ENCODE results near the gene SLC22A12. TPM values are rescaled to one million over a fixed set of nuclear protein-coding genes. Genes with fewer than 3 reads are reported as not detected.

Gene SLC22A12
- total RNA-seq = not detected

DNA sequence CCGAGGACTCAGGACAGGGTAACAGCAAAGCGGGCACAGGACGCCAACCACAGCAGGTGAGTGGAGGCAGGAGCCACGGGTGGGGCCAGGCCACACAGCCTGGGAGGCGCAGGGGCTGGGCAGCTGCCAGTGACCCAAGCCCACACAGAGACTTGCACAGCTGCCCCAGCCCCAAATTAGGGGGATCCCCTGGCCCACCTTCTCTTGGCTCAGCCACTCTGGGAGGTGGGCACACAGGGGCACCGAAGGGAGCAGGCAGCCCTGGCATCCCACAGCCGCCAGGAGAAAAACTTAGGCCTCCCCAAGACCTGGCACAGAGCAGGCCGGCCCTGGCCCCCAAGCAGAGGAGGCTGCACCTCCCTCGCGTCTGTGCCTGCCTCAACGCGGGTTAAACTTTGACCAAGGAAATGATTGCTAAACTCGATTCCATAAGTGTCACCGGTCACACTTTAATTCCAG, at the start of gene SLC22A12:
SLC22A12 (plus strand) TSS at position 458 of the 459 bp plus-strand sequence. CDS start 337 bp downstream, outside the sequence.
- Histone ChIP-seq H3K4me3 (no peak within 1 kb of the TSS), H3K27ac (no peak within 1 kb of the TSS), H3K27me3 (no peaks in the 10 kb centered on the region), H3K36me3 (no peaks in the 10 kb centered on the region), H3K4me1 (no peaks in the 10 kb centered on the region), H3K9me3 (no peaks in the 10 kb centered on the region)
- no peak for TF ChIP-seq POLR2A (IDR thresholded peaks at IDR 0.05)
- TF ChIP-seq, protein P1, sequence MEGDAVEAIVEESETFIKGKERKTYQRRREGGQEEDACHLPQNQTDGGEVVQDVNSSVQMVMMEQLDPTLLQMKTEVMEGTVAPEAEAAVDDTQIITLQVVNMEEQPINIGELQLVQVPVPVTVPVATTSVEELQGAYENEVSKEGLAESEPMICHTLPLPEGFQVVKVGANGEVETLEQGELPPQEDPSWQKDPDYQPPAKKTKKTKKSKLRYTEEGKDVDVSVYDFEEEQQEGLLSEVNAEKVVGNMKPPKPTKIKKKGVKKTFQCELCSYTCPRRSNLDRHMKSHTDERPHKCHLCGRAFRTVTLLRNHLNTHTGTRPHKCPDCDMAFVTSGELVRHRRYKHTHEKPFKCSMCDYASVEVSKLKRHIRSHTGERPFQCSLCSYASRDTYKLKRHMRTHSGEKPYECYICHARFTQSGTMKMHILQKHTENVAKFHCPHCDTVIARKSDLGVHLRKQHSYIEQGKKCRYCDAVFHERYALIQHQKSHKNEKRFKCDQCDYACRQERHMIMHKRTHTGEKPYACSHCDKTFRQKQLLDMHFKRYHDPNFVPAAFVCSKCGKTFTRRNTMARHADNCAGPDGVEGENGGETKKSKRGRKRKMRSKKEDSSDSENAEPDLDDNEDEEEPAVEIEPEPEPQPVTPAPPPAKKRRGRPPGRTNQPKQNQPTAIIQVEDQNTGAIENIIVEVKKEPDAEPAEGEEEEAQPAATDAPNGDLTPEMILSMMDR (IDR thresholded peaks at IDR 0.05) = no peak
- peak in 1 of 3 donors; percentile 35 for DNase-seq

DNA sequence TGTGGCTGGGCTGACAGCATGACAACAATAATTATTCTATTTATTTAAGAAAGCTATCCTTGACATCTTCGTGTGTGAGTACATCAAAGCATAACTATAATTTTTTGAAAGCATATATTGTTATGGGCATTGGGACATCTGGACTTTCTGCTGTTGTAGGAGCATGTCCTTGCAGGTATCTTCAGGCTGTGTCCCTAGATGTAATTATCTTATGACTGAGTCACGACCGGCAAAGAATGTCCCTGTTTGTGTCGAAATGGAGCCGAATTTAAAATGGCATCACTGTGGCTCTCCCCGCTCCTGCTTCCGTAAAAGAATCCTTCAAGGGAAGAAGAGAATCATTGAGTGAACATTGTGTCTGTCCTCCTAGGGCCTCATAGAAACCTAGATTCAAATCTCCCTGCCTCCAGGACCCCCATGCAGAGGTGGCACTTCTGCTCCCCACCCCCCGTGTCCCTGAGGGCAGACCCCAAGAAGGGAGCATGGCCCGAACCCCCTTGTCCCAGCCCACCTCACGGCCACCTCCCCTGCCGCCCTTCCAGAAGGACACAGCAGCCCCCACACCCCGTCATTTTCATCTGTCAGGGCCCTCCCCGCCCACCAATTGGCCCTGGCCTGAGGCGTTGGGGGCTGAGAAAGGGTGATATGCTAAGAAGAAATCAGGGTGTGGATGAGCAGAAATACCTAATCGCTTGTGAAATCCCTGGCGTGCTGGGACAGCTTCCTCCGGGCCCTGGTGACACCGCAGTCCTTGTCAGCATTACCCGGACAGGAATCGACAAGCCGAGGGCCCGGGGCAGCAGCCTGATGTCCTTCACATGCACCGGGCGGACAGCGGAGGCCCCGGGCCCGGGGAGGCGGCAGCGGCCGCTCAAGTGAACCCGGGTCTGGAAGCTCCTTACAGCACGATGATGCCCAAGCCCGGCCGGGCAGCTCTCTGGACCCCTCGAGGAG, 48.6 kb upstream of the SLC22A12 start:
- TF ChIP-seq, protein P1 (IDR thresholded peaks at IDR 0.05) = no peak
- TF ChIP-seq POLR2A (IDR thresholded peaks at IDR 0.05) = no peak
- Histone ChIP-seq H3K27ac (no peak overlapping the region), H3K9me3 (no peaks in the 10 kb centered on the region), H3K4me3 (no peak overlapping the region), H3K27me3 (no peaks in the 10 kb centered on the region), H3K36me3 (no peaks in the 10 kb centered on the region), H3K4me1 (no peaks in the 10 kb centered on the region)
- DNase-seq = no peak

DNA sequence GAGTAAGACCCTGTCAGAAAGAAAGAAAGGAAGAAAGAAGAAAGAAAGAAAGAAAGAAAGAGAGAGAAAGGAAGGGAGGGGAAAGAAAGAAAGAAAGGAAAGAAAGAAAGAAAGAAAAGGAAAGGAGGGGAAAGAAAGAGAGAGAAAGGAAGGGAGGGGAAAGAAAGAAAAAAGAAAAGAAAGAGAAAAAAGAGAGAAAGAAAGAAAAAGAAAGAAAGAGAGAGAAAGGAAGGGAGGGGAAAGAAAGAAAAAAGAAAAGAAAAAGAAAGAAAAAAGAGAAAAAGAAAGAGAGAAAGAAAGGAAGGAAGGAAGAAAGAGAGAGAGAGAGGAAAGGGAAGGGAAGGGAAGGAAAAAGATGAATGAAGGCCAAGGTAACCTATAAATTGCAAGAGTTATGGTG, 47.2 kb upstream of the SLC22A12 start:
- Histone ChIP-seq H3K4me3 (no peak overlapping the region), H3K9me3 (no peaks in the 10 kb centered on the region), H3K27ac (no peak overlapping the region), H3K36me3 (no peaks in the 10 kb centered on the region), H3K4me1 (no peaks in the 10 kb centered on the region), H3K27me3 (no peaks in the 10 kb centered on the region)
- no peak for DNase-seq
- TF ChIP-seq POLR2A (IDR thresholded peaks at IDR 0.05) = no peak
- TF ChIP-seq, protein P1 (IDR thresholded peaks at IDR 0.05) = no peak

DNA sequence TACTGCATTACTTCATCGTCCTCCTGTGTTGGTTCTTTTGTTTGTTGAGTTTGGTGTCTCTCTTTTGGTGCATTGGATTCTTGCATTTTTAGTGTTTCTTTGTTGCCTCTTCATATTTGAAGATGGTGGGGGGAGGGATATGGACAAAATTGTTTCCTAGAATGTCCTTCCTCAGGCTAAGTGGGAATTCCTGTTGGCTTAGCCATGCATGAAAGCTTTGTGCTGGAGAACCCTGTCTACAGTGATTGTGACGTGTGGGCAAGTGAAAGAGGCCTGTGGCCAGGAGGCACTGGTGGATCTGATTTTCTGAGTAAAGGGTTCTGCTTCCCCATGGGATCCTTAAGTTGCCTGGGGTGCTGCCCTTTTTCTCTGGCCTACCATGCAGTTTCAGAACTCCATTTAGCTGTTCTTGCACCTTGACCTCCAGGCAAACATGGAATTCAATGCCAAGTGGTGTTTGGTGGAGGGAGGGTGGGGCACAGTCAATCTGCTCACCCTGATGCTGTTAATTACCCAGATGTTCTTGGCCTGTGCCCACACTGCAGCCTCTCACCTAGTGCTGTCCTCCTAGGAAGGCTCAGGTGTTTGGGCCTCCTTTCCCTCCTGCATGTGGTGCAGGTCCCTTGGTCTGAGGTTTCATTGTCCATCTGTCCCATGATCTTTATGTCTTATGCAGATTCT, 46.3 kb upstream of the SLC22A12 start:
- Histone ChIP-seq H3K4me3 (no peak overlapping the region), H3K36me3 (no peaks in the 10 kb centered on the region), H3K27me3 (no peaks in the 10 kb centered on the region), H3K4me1 (no peaks in the 10 kb centered on the region), H3K9me3 (no peaks in the 10 kb centered on the region), H3K27ac (no peak overlapping the region)
- TF ChIP-seq, protein P1 (IDR thresholded peaks at IDR 0.05) = no peak
- TF ChIP-seq POLR2A (IDR thresholded peaks at IDR 0.05) = no peak
- DNase-seq = no peak

DNA sequence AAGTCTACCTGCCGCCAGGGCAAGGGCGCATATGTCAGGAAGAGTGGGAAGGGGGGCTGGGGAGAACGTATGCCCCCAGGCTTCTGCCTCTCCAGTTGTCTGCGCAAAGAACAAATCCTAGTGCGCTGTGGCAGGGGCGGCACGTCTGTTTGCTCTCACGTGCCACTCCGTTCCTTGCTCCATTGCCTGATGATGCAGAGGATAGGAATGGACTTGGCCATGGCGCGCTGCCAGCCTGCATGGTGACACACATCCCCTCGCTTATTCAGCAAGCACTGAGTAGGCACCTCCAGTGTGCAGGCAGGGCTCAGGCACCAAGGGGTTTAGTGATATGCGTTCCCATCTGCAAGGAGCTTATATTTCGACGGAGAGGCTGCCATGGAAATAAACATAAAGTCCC, 45.4 kb upstream of the SLC22A12 start:
- no peaks in the 10 kb centered on the region for H3K36me3 ChIP-seq
- no peak for TF ChIP-seq POLR2A (IDR thresholded peaks at IDR 0.05)
- TF ChIP-seq, protein P1 (IDR thresholded peaks at IDR 0.05) = no peak
- H3K27me3 ChIP-seq = no peaks in the 10 kb centered on the region
- DNase-seq = no peak
- no peak overlapping the region for H3K27ac ChIP-seq
- no peaks in the 10 kb centered on the region for H3K9me3 ChIP-seq
- no peaks in the 10 kb centered on the region for H3K4me1 ChIP-seq
- H3K4me3 ChIP-seq = no peak overlapping the region

All from Peyer's patch (tissue), 4 donors.